HG03066 (cell line): ENCODE measurements around the gene CLCN7.

Experiments
- ATAC-seq: cut with Tn5 transposase; IDR thresholded peaks from one replicate; pipeline ENCODE4 v1.9.1; 2021; ENCODE audit warnings: low read depth; ENCODE audit not compliant: unreplicated experiment

The CLCN7 gene

GRCh38 chr16:1412847-1413246 lies 62.0 kb downstream of the CLCN7 start:
- no peak for ATAC-seq

GRCh38 chr16:1408171-1408837 lies 66.5 kb downstream of the CLCN7 start:
- ATAC-seq, result peak; percentile 73

GRCh38 chr16:1407753-1408152 lies 67.1 kb downstream of the CLCN7 start:
- no peak for ATAC-seq

GRCh38 chr16:1403733-1404132 lies 71.1 kb downstream of the CLCN7 start:
- no peak for ATAC-seq

GRCh38 chr16:1403036-1403435 lies 71.8 kb downstream of the CLCN7 start:
- no peak for ATAC-seq

- ATAC-seq, result no peak
Measured at GRCh38 chr16:1401758-1402154, 73.1 kb downstream of the CLCN7 start.

GRCh38 chr16:1401061-1401757 lies 73.6 kb downstream of the CLCN7 start:
- ATAC-seq, result no peak

GRCh38 chr16:1398826-1399581 lies 75.8 kb downstream of the CLCN7 start:
- ATAC-seq, result no peak

GRCh38 chr16:1398351-1398750 lies 76.5 kb downstream of the CLCN7 start:
- ATAC-seq, result no peak

- no peak for ATAC-seq
Measured at GRCh38 chr16:1397779-1398178, 77.0 kb downstream of the CLCN7 start.

- no peak for ATAC-seq
Measured at GRCh38 chr16:1395444-1396031, 79.3 kb downstream of the CLCN7 start.
